Measurements from ENCODE around the gene RNF126. TPM values are rescaled to one million over a fixed set of nuclear protein-coding genes. Genes with fewer than 3 reads are reported as not detected.

RNF126 gene
- total RNA-seq, 4 donors from 2014 or later: 96.6 to 156 (median 126) TPM

GRCh38 chr19:653425-653824 lies 9.6 kb downstream of the RNF126 start:
- intact Hi-C loops (cut with DNase I; ENCODE audit: low total_unique reads): no loop called here
- DNase-seq (ENCODE audit: low spot score in 2 of 2): no peak
- no peak overlapping the region for H3K4me3 ChIP-seq (ENCODE audit: low read depth, poor library complexity, severe bottlenecking)
- TF ChIP-seq CTCF (IDR thresholded peaks at IDR 0.05) (no peak), POLR2A (IDR thresholded peaks at IDR 0.05) (no peak)
- WGBS, 2 donors: 91 to 92% methylated on average over 12 to 14 of the region's 17 CpGs

GRCh38 chr19:652467-653389 lies 10.3 kb downstream of the RNF126 start:
- no peak for DNase-seq (ENCODE audit: low spot score in 2 of 2)
- TF ChIP-seq CTCF (IDR thresholded peaks at IDR 0.05) (no peak), POLR2A (IDR thresholded peaks at IDR 0.05) (no peak)
- 91% methylated on average over 42 to 46 of the region's 54 CpGs for WGBS, 2 donors
- intact Hi-C loops (cut with DNase I; ENCODE audit: low total_unique reads): no loop called here
- H3K4me3 ChIP-seq (ENCODE audit: low read depth, poor library complexity, severe bottlenecking): no peak overlapping the region

GRCh38 chr19:651991-652390 lies 11.0 kb downstream of the RNF126 start:
- TF ChIP-seq CTCF (IDR thresholded peaks at IDR 0.05) (no peak), POLR2A (IDR thresholded peaks at IDR 0.05) (no peak)
- no peak overlapping the region for H3K4me3 ChIP-seq (ENCODE audit: low read depth, poor library complexity, severe bottlenecking)
- intact Hi-C loops (cut with DNase I; ENCODE audit: low total_unique reads): no loop called here
- no peak for DNase-seq (ENCODE audit: low spot score in 2 of 2)
- 86 to 89% methylated on average over 20 to 23 of the region's 24 CpGs for WGBS, 2 donors

- no peak for DNase-seq (ENCODE audit: low spot score in 2 of 2)
- WGBS, 2 donors: 94 to 97% methylated on average over 32 to 58 of the region's 58 CpGs
- intact Hi-C loops (cut with DNase I; ENCODE audit: low total_unique reads): no loop called here
- TF ChIP-seq CTCF (IDR thresholded peaks at IDR 0.05) (no peak), POLR2A (IDR thresholded peaks at IDR 0.05) (no peak)
- no peak overlapping the region for H3K4me3 ChIP-seq (ENCODE audit: low read depth, poor library complexity, severe bottlenecking)
These were observed 11.7 kb downstream of the RNF126 start for GRCh38 chr19:651114-651818.

- intact Hi-C loops (cut with DNase I; ENCODE audit: low total_unique reads): no loop called here
- no peak for TF ChIP-seq POLR2A (IDR thresholded peaks at IDR 0.05)
- no peak for TF ChIP-seq CTCF (IDR thresholded peaks at IDR 0.05)
- no peak for DNase-seq (ENCODE audit: low spot score in 2 of 2)
- H3K4me3 ChIP-seq (ENCODE audit: low read depth, poor library complexity, severe bottlenecking): no peak overlapping the region
- 82 to 93% methylated on average over 11 of the region's 11 CpGs for WGBS, 2 donors
These were observed 12.9 kb downstream of the RNF126 start for GRCh38 chr19:650121-650520.
